ENCODE data around the gene MYRF. TPM values are rescaled to one million over a fixed set of nuclear protein-coding genes. Genes with fewer than 3 reads are reported as not detected.

Gene MYRF
- total and polyA plus RNA-seq, 2 of the 4 experiments (the other 2 are of a cell fraction), result 1.6 to 10.7 TPM

DNA sequence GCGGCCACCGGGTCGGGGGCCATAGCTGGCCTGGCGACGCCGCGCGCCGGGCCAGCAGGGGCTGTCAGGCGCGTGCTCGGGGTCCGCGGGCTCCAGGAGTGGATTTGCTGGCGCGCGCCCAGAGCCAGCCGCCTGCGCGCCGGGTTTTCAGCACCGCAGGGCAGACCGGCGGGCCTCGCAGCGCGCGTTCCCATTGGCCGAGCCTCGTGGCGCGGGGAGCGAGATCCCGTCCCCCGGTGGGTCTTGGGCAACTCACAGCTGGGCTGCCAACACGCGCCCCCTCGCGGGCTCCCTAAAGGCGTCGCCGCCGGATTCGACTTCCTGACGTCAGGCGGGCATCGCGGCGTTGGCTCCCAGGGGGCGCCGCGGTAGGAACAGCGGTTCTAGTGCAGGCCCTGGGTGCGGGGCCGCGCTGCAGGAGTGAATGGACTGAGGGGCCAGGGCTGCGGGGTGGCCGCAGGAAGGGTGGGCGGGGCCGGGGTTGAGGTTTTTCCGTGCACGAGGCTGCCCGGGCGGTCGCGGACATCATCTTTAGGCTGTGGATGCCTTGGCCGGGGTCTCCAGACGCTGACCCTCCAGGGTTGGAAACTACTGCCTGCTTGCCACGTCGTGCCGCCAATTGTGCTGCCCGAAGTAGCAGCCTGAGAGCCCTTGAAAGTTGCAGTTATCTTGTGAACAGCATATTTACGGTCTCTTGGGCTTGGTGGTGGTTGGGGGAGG, 64.5 kb downstream of the MYRF start, which contains the start of gene FADS1 (continued):
- TF ChIP-seq, protein P1, sequence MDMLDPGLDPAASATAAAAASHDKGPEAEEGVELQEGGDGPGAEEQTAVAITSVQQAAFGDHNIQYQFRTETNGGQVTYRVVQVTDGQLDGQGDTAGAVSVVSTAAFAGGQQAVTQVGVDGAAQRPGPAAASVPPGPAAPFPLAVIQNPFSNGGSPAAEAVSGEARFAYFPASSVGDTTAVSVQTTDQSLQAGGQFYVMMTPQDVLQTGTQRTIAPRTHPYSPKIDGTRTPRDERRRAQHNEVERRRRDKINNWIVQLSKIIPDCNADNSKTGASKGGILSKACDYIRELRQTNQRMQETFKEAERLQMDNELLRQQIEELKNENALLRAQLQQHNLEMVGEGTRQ (IDR thresholded peaks at IDR 0.05; ENCODE audit: low read depth, low read length), result peak; percentile 43; the same call in 1 of the 2 replicates
- peak; percentile 40 for TF ChIP-seq RAD21 (IDR thresholded peaks at IDR 0.05; ENCODE audit: low read length)
